Hepatocyte (in vitro differentiated cells): ENCODE results near the gene PHF10. TPM values are rescaled to one million over a fixed set of nuclear protein-coding genes. Genes with fewer than 3 reads are reported as not detected.

ENCODE experiments used
- DNase-seq: peaks from one replicate; pipeline ENCODE4 v3.0.0-alpha.2; 2016; ENCODE audit warnings: low spot score
- H2AFZ ChIP-seq: fragments of 200-600 bp; sonication (generic); 2 replicates; pipeline ENCODE4 v1.6.0; 2016; ENCODE audit warnings: antibody characterized with exemption, mild to moderate bottlenecking
- H3K27ac ChIP-seq: fragments of 200-600 bp; sonication (generic); 2 replicates; pipeline ENCODE4 v1.5.1; 2016; ENCODE audit warnings: mild to moderate bottlenecking
- H3K27me3 ChIP-seq: fragments of 200-600 bp; sonication (generic); 2 replicates; pipeline ENCODE4 v1.6.1; 2016
- H3K36me3 ChIP-seq: fragments of 200-600 bp; sonication (generic); replicated peaks from 2 replicates; pipeline ENCODE4 v1.5.1; 2016; ENCODE audit warnings: low read depth; ENCODE audit not compliant: insufficient read depth
- H3K4me1 ChIP-seq: fragments of 200-600 bp; sonication (generic); 2 replicates; pipeline ENCODE4 v1.5.1; 2016; ENCODE audit warnings: mild to moderate bottlenecking, moderate library complexity; ENCODE audit not compliant: insufficient read depth
- H3K4me2 ChIP-seq: fragments of 200-600 bp; sonication (generic); 2 replicates; pipeline ENCODE4 v1.6.0; 2016
- H3K4me3 ChIP-seq: fragments of 200-600 bp; sonication (generic); 2 replicates; pipeline ENCODE4 v1.5.1; 2016; ENCODE audit warnings: mild to moderate bottlenecking
- H3K79me2 ChIP-seq: fragments of 200-600 bp; sonication (generic); 2 replicates; pipeline ENCODE4 v1.6.0; 2017; ENCODE audit warnings: mild to moderate bottlenecking
- H3K9me2 ChIP-seq: fragments of 200-600 bp; sonication (generic); replicated peaks from 2 replicates; pipeline ENCODE4 v1.6.0; 2017; ENCODE audit warnings: mild to moderate bottlenecking; ENCODE audit not compliant: insufficient read depth
- H3K9me3 ChIP-seq: fragments of 200-600 bp; sonication (generic); 2 replicates; pipeline ENCODE4 v1.5.1; 2016; ENCODE audit warnings: low read depth, mild to moderate bottlenecking
- H4K20me1 ChIP-seq: fragments of 200-600 bp; sonication (generic); 2 replicates; pipeline ENCODE4 v1.6.0; 2016; ENCODE audit warnings: mild to moderate bottlenecking; ENCODE audit not compliant: insufficient read depth, poor library complexity, severe bottlenecking
- CTCF ChIP-seq: fragments of 200-600 bp; sonication (generic); IDR thresholded peaks from 2 replicates; pipeline ENCODE4 v1.5.1; 2016; ENCODE audit warnings: antibody characterized with exemption, mild to moderate bottlenecking; ENCODE audit not compliant: poor library complexity
- EZH2 ChIP-seq: fragments of 200-600 bp; sonication (generic); IDR thresholded peaks from 2 replicates; pipeline ENCODE4 v1.6.1; 2016; ENCODE audit warnings: antibody characterized with exemption, mild to moderate bottlenecking, borderline replicate concordance
- EZH2phosphoT487 ChIP-seq: fragments of 200-600 bp; sonication (generic); IDR thresholded peaks from one replicate; pipeline ENCODE4 v1.6.1; 2018; ENCODE audit warnings: antibody characterized with exemption, mild to moderate bottlenecking, low read depth, moderate library complexity; ENCODE audit not compliant: unreplicated experiment, severe bottlenecking
- WGBS: methylation state at CpG from one replicate; pipeline ENCODE4 v1.1.6; 2016; ENCODE audit warnings: low lambda C conversion rate; ENCODE audit errors: missing lambda C conversion rate; 5-methylcytosine and 5-hydroxymethylcytosine counted together
- polyA plus RNA-seq: library from polyadenylated mRNA; unstranded; fragments of >200 nt; fragmentation: Nextera tagmentation; extraction: Ambion mirVana; gene quantifications from 2 replicates; pipeline ENCODE4 v1.2.1, GENCODE V29; 2016
- total RNA-seq: library from RNA; depleted of rRNA; stranded (reverse); fragments of >200 nt; gene quantifications from 2 replicates; pipeline ENCODE4 v1.2.3, GENCODE V29; 2014

Gene PHF10
- total and polyA plus RNA-seq, 2 experiments from 2014 or later: 30.1 to 41.8 TPM

DNA sequence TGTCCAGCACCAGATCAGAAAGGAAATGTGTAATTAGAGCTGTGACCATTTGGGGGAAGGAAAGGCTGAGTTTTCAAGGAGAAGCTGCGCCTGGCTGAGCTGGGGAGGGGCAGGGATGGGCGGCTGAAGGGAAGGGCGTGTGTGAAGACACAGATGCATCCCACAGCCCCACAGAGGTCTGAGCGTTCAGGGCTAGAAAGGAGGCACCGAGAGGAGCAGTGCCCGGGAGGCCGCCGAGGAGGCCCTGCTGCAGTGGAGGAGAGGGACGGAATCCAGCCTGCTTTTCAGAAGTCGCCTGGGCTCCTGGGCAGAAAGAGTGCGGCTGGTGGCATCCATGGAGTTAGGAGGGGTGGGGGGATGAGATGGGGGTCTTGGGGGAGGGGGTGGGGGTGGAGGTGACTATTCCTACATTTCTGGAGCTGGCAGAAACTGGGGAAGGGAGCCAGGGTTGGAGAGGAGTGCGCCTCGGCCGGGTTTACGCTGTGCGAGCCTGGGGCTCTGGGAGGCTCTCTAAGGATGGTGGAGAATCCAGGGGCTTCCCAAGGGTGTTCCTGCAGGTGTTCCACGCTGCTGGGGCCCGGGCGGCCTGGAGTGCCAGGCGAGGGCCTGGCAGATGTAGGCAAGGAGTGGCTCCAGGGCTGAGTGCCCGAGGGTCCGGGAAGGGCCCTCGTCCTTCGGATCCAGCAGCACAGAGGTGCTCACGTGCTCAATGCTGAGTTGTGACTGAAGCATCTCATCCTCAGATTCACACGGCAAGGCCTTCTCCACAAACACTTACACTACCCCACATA lies 64.3 kb downstream of the PHF10 start:
- Histone ChIP-seq H3K9me2 (no peaks in the 10 kb centered on the region), H3K79me2 (no peaks in the 10 kb centered on the region), H3K36me3 (no peaks in the 10 kb centered on the region), H3K27ac (no peak overlapping the region), H3K27me3 (no peaks in the 10 kb centered on the region), H2AFZ (no peak overlapping the region), H4K20me1 (no peaks in the 10 kb centered on the region), H3K4me3 (no peak overlapping the region), H3K4me1 (no peaks in the 10 kb centered on the region), H3K4me2 (no peak overlapping the region), H3K9me3 (no peaks in the 10 kb centered on the region)
- DNase-seq: no peak
- no peak for TF ChIP-seq EZH2phosphoT487
- no peak for TF ChIP-seq EZH2
- no peak for TF ChIP-seq CTCF
- WGBS: 97% methylated on average over 24 of the region's 26 CpGs

- 95% methylated on average over 13 of the region's 13 CpGs for WGBS
- no peaks in the 10 kb centered on the region for H3K36me3 ChIP-seq
- no peaks in the 10 kb centered on the region for H3K27me3 ChIP-seq
Measured at GRCh38 chr6:169657284-169657610, 67.1 kb downstream of the PHF10 start.

GRCh38 chr6:169656546-169657283 lies 67.6 kb downstream of the PHF10 start:
- H2AFZ ChIP-seq: no peak overlapping the region
- TF ChIP-seq EZH2: no peak
- no peak for TF ChIP-seq CTCF
- TF ChIP-seq EZH2phosphoT487: no peak
- H3K27me3 ChIP-seq: no peaks in the 10 kb centered on the region
- no peaks in the 10 kb centered on the region for H4K20me1 ChIP-seq
- no peaks in the 10 kb centered on the region for H3K4me1 ChIP-seq
- H3K9me3 ChIP-seq: no peaks in the 10 kb centered on the region
- WGBS: 96% methylated on average over 21 of the region's 23 CpGs
- DNase-seq: no peak
- no peaks in the 10 kb centered on the region for H3K9me2 ChIP-seq
- H3K27ac ChIP-seq: no peak overlapping the region
- no peak overlapping the region for H3K4me3 ChIP-seq
- no peaks in the 10 kb centered on the region for H3K36me3 ChIP-seq
- H3K4me2 ChIP-seq: no peak overlapping the region
- H3K79me2 ChIP-seq: no peaks in the 10 kb centered on the region

More at GRCh38 chr6:169657284-169657610, 67.1 kb downstream of the PHF10 start:
- Histone ChIP-seq H3K27ac (no peak overlapping the region), H3K4me2 (no peak overlapping the region), H3K4me3 (no peak overlapping the region), H2AFZ (no peak overlapping the region), H3K9me3 (no peaks in the 10 kb centered on the region), H3K4me1 (no peaks in the 10 kb centered on the region), H3K79me2 (no peaks in the 10 kb centered on the region), H3K9me2 (no peaks in the 10 kb centered on the region), H4K20me1 (no peaks in the 10 kb centered on the region)
- TF ChIP-seq EZH2phosphoT487: no peak
- no peak for TF ChIP-seq CTCF
- no peak for TF ChIP-seq EZH2
- no peak for DNase-seq
